HL-60 (cell line): ENCODE measurements around the gene PTDSS2.
"Not testable (repeated sequence)": the region's sequence is repeated elsewhere in the genome, so short reads cannot be mapped to it uniquely, and the experiment has no call there.

Source experiments
- DNase-seq, 2 experiments: peaks; one replicate each; pipeline ENCODE4 v3.0.0-alpha.2; 2010 to 2020; ENCODE audit warnings: low read depth in 1 of 2, low spot score in 1 of 2
- H3K27ac ChIP-seq: fragments of 250-450 bp; sonication (Bioruptor Pico); replicated peaks from 2 replicates; pipeline ENCODE4 v1.5.1; 2020; ENCODE audit warnings: mild to moderate bottlenecking, moderate library complexity
- H3K27me3 ChIP-seq: fragments of 250-450 bp; sonication (Bioruptor Pico); 2 replicates; pipeline ENCODE4 v1.5.1; 2021; ENCODE audit warnings: mild to moderate bottlenecking, moderate library complexity; ENCODE audit not compliant: insufficient read depth, poor library complexity, severe bottlenecking
- H3K4me3 ChIP-seq: replicated peaks from 2 replicates; pipeline ENCODE4 v1.5.1; 2011; ENCODE audit warnings: mild to moderate bottlenecking, control low read depth, low read length; ENCODE audit not compliant: insufficient read depth
- CTCF ChIP-seq: IDR thresholded peaks from one replicate; pipeline ENCODE4 v1.5.1; 2011; ENCODE audit warnings: low read length, control low read depth, inconsistent platforms; ENCODE audit not compliant: insufficient read depth
- GABPA ChIP-seq: IDR thresholded peaks from 2 replicates; pipeline ENCODE4 v1.6.1; 2012; ENCODE audit warnings: low read depth
- POLR2AphosphoS5 ChIP-seq: IDR thresholded peaks from 2 replicates; pipeline ENCODE4 v1.6.1; 2012; ENCODE audit warnings: low read depth
- REST ChIP-seq: IDR thresholded peaks from 2 replicates; pipeline ENCODE4 v1.6.1; 2012; ENCODE audit warnings: low read depth; ENCODE audit not compliant: insufficient replicate concordance
- SPI1 ChIP-seq: IDR thresholded peaks from 2 replicates; pipeline ENCODE4 v1.6.1; 2012; ENCODE audit warnings: low read depth, mild to moderate bottlenecking, borderline replicate concordance

The PTDSS2 gene

GRCh38 chr11:433641-434040 lies 16.4 kb upstream of the PTDSS2 start:
- H3K27me3 ChIP-seq, result no peaks in the 10 kb centered on the region
- DNase-seq, result no peak
- TF ChIP-seq GABPA (no peak), CTCF (no peak), POLR2AphosphoS5 (no peak), SPI1 (no peak), REST (no peak)

GRCh38 chr11:434496-434895 lies 15.6 kb upstream of the PTDSS2 start:
- no peaks in the 10 kb centered on the region for H3K27me3 ChIP-seq
- TF ChIP-seq GABPA (no peak), SPI1 (no peak), CTCF (no peak), REST (no peak), POLR2AphosphoS5 (no peak)
- no peak overlapping the region for H3K4me3 ChIP-seq
- no peak for DNase-seq
- no peak overlapping the region for H3K27ac ChIP-seq

More at GRCh38 chr11:433641-434040, 16.4 kb upstream of the PTDSS2 start:
- no peak overlapping the region for H3K4me3 ChIP-seq
- no peak overlapping the region for H3K27ac ChIP-seq

- not testable (repeated sequence) for DNase-seq, H3K27me3 ChIP-seq, H3K27ac ChIP-seq
These were observed 14.9 kb upstream of the PTDSS2 start for GRCh38 chr11:434999-435740.

GRCh38 chr11:437228-437870 lies 12.7 kb upstream of the PTDSS2 start:
- DNase-seq, result no peak
- Histone ChIP-seq H3K27ac (no peak overlapping the region), H3K4me3 (no peak overlapping the region), H3K27me3 (no peaks in the 10 kb centered on the region)
- TF ChIP-seq CTCF, result no peak

More at GRCh38 chr11:434999-435740, 14.9 kb upstream of the PTDSS2 start:
- not testable (repeated sequence) for H3K4me3 ChIP-seq
